ENCODE measurements around the gene FABP3.

FABP3 gene

DNA sequence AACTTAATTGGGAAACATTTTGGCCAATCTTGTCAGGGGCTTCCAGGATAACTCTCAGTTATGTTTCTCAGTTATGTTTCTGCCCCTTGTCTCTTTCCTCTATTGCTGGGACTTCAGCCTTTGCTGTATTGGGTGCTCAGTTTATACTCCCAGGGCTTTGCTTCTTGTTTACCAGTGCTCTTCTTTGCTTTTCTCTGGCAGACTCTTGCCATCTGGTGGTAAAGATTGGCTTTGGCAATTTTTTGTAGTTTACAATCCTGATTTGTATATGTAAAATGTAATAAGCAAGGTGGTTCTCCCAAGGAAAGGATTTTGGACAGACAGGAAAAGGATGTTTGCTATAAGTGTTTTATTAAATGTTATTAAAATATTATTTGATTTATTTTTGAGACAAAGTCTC lies 37.9 kb downstream of the FABP3 start:
- peak; percentile 21 for DNase-seq (ENCODE audit: low read depth)
- no peak overlapping the region for H3K4me3 ChIP-seq (ENCODE audit: control insufficient read depth, low read depth, low read length)
- TF ChIP-seq, protein P1, sequence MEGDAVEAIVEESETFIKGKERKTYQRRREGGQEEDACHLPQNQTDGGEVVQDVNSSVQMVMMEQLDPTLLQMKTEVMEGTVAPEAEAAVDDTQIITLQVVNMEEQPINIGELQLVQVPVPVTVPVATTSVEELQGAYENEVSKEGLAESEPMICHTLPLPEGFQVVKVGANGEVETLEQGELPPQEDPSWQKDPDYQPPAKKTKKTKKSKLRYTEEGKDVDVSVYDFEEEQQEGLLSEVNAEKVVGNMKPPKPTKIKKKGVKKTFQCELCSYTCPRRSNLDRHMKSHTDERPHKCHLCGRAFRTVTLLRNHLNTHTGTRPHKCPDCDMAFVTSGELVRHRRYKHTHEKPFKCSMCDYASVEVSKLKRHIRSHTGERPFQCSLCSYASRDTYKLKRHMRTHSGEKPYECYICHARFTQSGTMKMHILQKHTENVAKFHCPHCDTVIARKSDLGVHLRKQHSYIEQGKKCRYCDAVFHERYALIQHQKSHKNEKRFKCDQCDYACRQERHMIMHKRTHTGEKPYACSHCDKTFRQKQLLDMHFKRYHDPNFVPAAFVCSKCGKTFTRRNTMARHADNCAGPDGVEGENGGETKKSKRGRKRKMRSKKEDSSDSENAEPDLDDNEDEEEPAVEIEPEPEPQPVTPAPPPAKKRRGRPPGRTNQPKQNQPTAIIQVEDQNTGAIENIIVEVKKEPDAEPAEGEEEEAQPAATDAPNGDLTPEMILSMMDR (IDR thresholded peaks at IDR 0.05; ENCODE audit: control insufficient read depth, insufficient read depth, low read depth, low read length, missing control alignments) = peak; percentile 64

DNA sequence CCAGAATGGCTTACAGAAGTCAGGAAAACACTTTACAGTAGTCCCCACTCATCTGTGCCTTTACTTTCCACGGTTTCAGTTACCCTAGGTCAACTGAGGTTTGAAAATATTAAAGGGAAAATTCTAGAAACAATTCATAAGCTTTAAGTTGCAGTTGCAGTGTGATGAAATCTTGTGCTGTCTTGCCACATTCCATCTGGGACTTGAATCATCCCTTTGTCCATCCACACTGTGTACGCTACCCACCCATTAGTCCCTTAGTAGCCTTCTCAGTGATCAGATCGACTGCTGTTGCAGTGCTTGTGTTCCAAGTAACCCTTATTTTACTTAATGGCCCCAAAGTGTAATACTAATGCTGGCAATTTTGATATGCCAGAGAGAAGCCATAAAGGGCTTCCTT lies 45.5 kb downstream of the FABP3 start:
- DNase-seq (ENCODE audit: low read depth) = peak; percentile 71
- H3K4me3 ChIP-seq (ENCODE audit: control insufficient read depth, low read depth, low read length) = no peak overlapping the region
- TF ChIP-seq, protein P1 (IDR thresholded peaks at IDR 0.05; ENCODE audit: control insufficient read depth, insufficient read depth, low read depth, low read length, missing control alignments) = no peak

DNA sequence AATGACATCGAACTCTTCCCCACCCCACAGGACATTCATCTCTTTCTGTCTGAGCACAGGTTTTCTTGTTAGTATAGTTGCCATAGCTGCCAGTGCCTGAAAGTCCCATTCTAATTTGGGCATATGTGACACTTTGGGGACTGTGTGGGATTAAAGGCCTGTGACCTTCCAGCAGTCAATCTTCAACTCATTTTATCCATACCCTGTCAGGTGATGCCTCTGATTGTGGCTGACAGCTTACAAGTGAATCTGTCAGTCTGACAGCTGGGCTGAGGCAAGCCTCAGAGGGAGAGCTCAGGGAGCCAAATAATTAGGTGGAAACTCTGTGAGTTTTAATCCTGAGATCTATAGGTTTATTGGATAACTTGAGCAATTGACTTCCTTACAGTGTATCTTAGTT lies 46.4 kb downstream of the FABP3 start:
- TF ChIP-seq, protein P1 (IDR thresholded peaks at IDR 0.05; ENCODE audit: control insufficient read depth, insufficient read depth, low read depth, low read length, missing control alignments) = no peak
- DNase-seq (ENCODE audit: low read depth) = no peak

DNA sequence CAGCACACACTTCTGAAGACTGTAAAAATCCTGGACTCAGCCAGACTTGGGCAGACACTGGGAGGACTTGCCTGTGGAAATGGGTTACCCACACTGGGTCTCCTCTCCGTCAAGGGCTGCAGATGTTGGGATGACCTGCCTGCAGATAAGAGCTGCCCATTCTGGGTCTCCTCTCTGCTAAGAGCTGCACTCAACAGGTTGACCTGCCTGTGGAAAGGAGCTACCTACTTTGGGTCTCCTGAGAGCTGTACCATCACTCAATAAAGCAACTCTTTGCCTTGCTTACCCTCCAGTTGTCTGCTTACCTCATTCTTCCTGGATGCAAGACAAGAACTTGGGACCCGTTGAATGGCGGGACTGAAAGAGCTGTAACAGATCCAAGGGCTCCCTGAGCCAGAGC lies 47.9 kb downstream of the FABP3 start:
- DNase-seq (ENCODE audit: low read depth) = no peak
- TF ChIP-seq, protein P1 (IDR thresholded peaks at IDR 0.05; ENCODE audit: control insufficient read depth, insufficient read depth, low read depth, low read length, missing control alignments) = no peak
- H3K4me3 ChIP-seq (ENCODE audit: control insufficient read depth, low read depth, low read length) = no peak overlapping the region

More for the DNA sequence above, 46.4 kb downstream of the FABP3 start:
- no peak overlapping the region for H3K4me3 ChIP-seq (ENCODE audit: control insufficient read depth, low read depth, low read length)

DNA sequence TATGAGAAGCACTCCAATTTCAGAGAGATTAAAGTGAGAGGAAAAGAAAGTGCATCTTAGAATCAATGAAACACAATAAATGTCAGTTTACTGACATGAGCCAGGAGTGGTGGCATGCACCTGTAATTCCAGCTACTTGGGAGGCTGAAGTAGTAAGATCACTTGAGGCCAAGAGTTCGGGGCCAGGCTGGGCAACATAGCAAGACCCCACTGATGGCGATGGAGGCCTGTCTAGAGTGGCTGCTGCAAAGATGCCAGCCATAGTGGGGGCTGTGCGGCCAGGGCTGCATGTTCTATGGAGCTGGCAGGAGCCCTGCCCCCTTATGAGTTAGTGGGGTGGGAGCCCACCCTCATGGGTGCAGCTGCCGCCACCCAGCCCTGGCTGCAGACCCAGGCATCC lies 48.8 kb downstream of the FABP3 start:
- no peak overlapping the region for H3K4me3 ChIP-seq (ENCODE audit: control insufficient read depth, low read depth, low read length)
- DNase-seq (ENCODE audit: low read depth) = no peak
- TF ChIP-seq, protein P1 (IDR thresholded peaks at IDR 0.05; ENCODE audit: control insufficient read depth, insufficient read depth, low read depth, low read length, missing control alignments) = no peak

DNA sequence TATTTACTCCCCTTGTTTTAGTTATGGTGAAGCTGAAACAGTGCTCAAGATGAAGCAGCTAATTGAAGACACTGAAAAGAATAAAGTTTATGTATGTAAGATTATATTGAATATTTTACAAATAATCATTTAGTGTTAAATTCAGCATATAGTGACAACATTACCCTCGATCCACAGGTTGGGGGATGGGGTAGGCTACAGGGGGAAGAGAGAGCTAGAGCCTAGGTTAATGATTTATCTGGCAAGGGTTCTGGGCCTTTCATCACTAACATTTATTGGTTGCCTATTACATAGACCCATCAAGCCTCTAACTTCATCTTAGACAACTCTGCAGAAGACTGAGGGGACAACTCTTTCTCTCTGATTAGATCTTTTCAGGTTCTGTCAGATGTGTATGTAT lies 54.7 kb downstream of the FABP3 start:
- no peak overlapping the region for H3K4me3 ChIP-seq (ENCODE audit: control insufficient read depth, low read depth, low read length)
- TF ChIP-seq, protein P1 (IDR thresholded peaks at IDR 0.05; ENCODE audit: control insufficient read depth, insufficient read depth, low read depth, low read length, missing control alignments) = no peak

DNA sequence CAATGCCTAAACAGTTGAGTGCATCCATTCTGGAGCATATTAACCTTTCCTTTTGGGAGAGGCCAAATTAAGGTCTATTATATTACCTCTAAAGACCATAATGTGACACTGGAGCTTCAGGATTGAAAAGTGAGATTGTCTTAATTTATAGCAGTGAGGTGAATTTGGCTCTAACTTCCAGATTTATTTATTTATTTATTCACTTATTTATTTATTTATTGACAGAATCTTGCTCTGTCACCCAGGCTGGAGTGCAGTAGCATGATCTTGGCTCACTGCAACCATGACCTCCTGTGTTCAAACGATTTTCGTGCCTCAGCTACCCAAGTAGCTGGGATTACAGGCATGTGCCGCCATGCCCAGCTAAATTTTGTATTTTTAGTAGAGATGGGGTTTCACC lies 57.0 kb downstream of the FABP3 start:
- TF ChIP-seq, protein P1 (IDR thresholded peaks at IDR 0.05; ENCODE audit: control insufficient read depth, insufficient read depth, low read depth, low read length, missing control alignments) = no peak
- DNase-seq (ENCODE audit: low read depth) = no peak
- no peak overlapping the region for H3K4me3 ChIP-seq (ENCODE audit: control insufficient read depth, low read depth, low read length)

More for the DNA sequence above, 54.7 kb downstream of the FABP3 start:
- no peak for DNase-seq (ENCODE audit: low read depth)

Measured in AG09309 (cell line).